KOPT-K1 (cell line): ENCODE data around the gene RHCE.
A peak's percentile ranks its signal among the peaks of the same experiment; 100 is the strongest.
"Not testable (repeated sequence)": the region's sequence is repeated elsewhere in the genome, so short reads cannot be mapped to it uniquely, and the experiment has no call there.

Source experiments
- H3K27ac ChIP-seq: fragments of 200-600 bp; sonication (generic); 2 replicates; pipeline ENCODE4 v1.5.1; 2016; ENCODE audit warnings: antibody characterized with exemption, mild to moderate bottlenecking, low read depth, low read length; ENCODE audit not compliant: poor library complexity, severe bottlenecking
- H3K36me3 ChIP-seq: fragments of 200-600 bp; sonication (generic); 2 replicates; pipeline ENCODE4 v1.5.1; 2017; ENCODE audit warnings: antibody characterized with exemption, mild to moderate bottlenecking, low read length, moderate library complexity; ENCODE audit not compliant: insufficient read depth
- H3K9me3 ChIP-seq: fragments of 200-600 bp; sonication (generic); 2 replicates; pipeline ENCODE4 v1.5.1; 2017; ENCODE audit warnings: antibody characterized with exemption, low read length, mild to moderate bottlenecking; ENCODE audit not compliant: insufficient read depth, poor library complexity, severe bottlenecking

RHCE gene

GRCh38 chr1:25349606-25350005 is 71.0 kb downstream of the RHCE start:
- Histone ChIP-seq H3K27ac (no peak overlapping the region), H3K36me3 (peaks cover 90% of the 10 kb centered on the region), H3K9me3 (no peaks in the 10 kb centered on the region)

GRCh38 chr1:25347556-25347955 is 73.1 kb downstream of the RHCE start:
- Histone ChIP-seq H3K36me3 (peaks cover 94% of the 10 kb centered on the region), H3K9me3 (no peaks in the 10 kb centered on the region), H3K27ac (no peak overlapping the region)

- Histone ChIP-seq H3K36me3 (peaks cover 70% of the 10 kb centered on the region), H3K9me3 (no peaks in the 10 kb centered on the region), H3K27ac (no peak overlapping the region)
These were observed 76.8 kb downstream of the RHCE start for GRCh38 chr1:25343872-25344271.

GRCh38 chr1:25342846-25343245 is 77.8 kb downstream of the RHCE start:
- peaks cover 60% of the 10 kb centered on the region for H3K36me3 ChIP-seq
- H3K9me3 ChIP-seq: no peaks in the 10 kb centered on the region
- H3K27ac ChIP-seq: no peak overlapping the region

- Histone ChIP-seq H3K36me3 (peaks cover 49% of the 10 kb centered on the region), H3K27ac (no peak overlapping the region), H3K9me3 (no peaks in the 10 kb centered on the region)
These were observed 78.9 kb downstream of the RHCE start for GRCh38 chr1:25341746-25342145.

GRCh38 chr1:25338986-25339385 is 81.6 kb downstream of the RHCE start:
- H3K9me3 ChIP-seq: no peaks in the 10 kb centered on the region
- H3K27ac ChIP-seq: peak overlapping the region; percentile 85

GRCh38 chr1:25338188-25338981 is 82.2 kb downstream of the RHCE start, which contains the start of gene TMEM50A:
TSS of gene TMEM50A (plus strand) at chr1:25338334. CDS start at chr1:25340487, 2,153 bp downstream.
- Histone ChIP-seq H3K36me3 (peaks cover 19% of the 10 kb centered on the region), H3K27ac (peak within 1 kb of the TSS; percentile 85), H3K9me3 (no peaks in the 10 kb centered on the region)

More at GRCh38 chr1:25338986-25339385, 81.6 kb downstream of the RHCE start:
- H3K36me3 ChIP-seq: peaks cover 24% of the 10 kb centered on the region

- not testable (repeated sequence) for H3K9me3 ChIP-seq
- peaks cover 19% of the 10 kb centered on the region for H3K36me3 ChIP-seq
- peak overlapping the region; percentile 85 for H3K27ac ChIP-seq
These were observed 83.0 kb downstream of the RHCE start for GRCh38 chr1:25337483-25338187.

GRCh38 chr1:25336922-25337354 is 83.7 kb downstream of the RHCE start:
- H3K36me3 ChIP-seq: peaks cover 14% of the 10 kb centered on the region
- peak overlapping the region; percentile 78 for H3K27ac ChIP-seq
- not testable (repeated sequence) for H3K9me3 ChIP-seq

GRCh38 chr1:25329950-25330349 is 90.7 kb downstream of the RHCE start:
- H3K36me3 ChIP-seq, H3K9me3 ChIP-seq: not testable (repeated sequence)
- H3K27ac ChIP-seq: peak overlapping the region; percentile 6

- not testable (repeated sequence) for H3K9me3 ChIP-seq, H3K27ac ChIP-seq, H3K36me3 ChIP-seq
These were observed 91.3 kb downstream of the RHCE start for GRCh38 chr1:25329336-25329735.

GRCh38 chr1:25328791-25329185 is 91.8 kb downstream of the RHCE start:
- H3K9me3 ChIP-seq, H3K36me3 ChIP-seq, H3K27ac ChIP-seq: not testable (repeated sequence)

- not testable (repeated sequence) for H3K36me3 ChIP-seq, H3K9me3 ChIP-seq, H3K27ac ChIP-seq
These were observed 92.5 kb downstream of the RHCE start for GRCh38 chr1:25327864-25328790.

GRCh38 chr1:25324407-25324806 is 96.2 kb downstream of the RHCE start:
- H3K36me3 ChIP-seq, H3K9me3 ChIP-seq, H3K27ac ChIP-seq: not testable (repeated sequence)

GRCh38 chr1:25322127-25322526 is 98.5 kb downstream of the RHCE start:
- H3K27ac ChIP-seq, H3K36me3 ChIP-seq, H3K9me3 ChIP-seq: not testable (repeated sequence)
